ENCODE results near the gene PEX5L. TPM values are rescaled to one million over a fixed set of nuclear protein-coding genes. Genes with fewer than 3 reads are reported as not detected.

PEX5L gene
- total RNA-seq, 1 donor from 2014 or later, result under 0.01 TPM

- Histone ChIP-seq H3K36me3 (ENCODE audit: control insufficient read depth, insufficient read depth, low read length) (no peaks in the 10 kb centered on the region), H3K27me3 (ENCODE audit: control insufficient read depth, insufficient read depth, low read length) (peaks cover 2% of the 10 kb centered on the region), H3K4me3 (ENCODE audit: low read depth, low read length) (no peak overlapping the region)
- DNase-seq (ENCODE audit: low read depth) (no peak), FAIRE-seq (no peak)
- no peak for TF ChIP-seq CTCF (IDR thresholded peaks at IDR 0.05; ENCODE audit: insufficient read depth, low read length, severe bottlenecking)
Observed at GRCh38 chr3:179822296-179822695, 214.4 kb downstream of the PEX5L start.

- FAIRE-seq (no peak), DNase-seq (ENCODE audit: low read depth) (no peak)
- H3K4me3 ChIP-seq (ENCODE audit: low read depth, low read length), result no peak overlapping the region
- H3K36me3 ChIP-seq (ENCODE audit: control insufficient read depth, insufficient read depth, low read length), result no peaks in the 10 kb centered on the region
- TF ChIP-seq CTCF (IDR thresholded peaks at IDR 0.05; ENCODE audit: insufficient read depth, low read length, severe bottlenecking), result no peak
- H3K27me3 ChIP-seq (ENCODE audit: control insufficient read depth, insufficient read depth, low read length), result no peaks in the 10 kb centered on the region
Observed at GRCh38 chr3:179819379-179819778, 217.4 kb downstream of the PEX5L start.

DNA sequence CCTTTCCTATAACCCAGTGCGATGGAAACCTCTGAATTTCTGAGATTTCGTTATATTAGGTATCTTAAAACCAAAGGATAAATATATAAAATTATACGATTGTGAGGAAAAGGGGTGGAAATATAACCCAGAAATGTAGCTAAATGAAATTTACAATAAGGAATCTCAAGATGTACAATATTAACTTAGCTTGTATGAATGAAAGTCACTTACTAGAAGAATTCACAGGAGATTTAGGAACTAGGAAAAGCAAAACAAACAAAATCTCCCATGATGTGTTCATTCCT, 224.7 kb downstream of the PEX5L start:
- H3K27me3 ChIP-seq (ENCODE audit: control insufficient read depth, insufficient read depth, low read length), result no peaks in the 10 kb centered on the region
- no peaks in the 10 kb centered on the region for H3K36me3 ChIP-seq (ENCODE audit: control insufficient read depth, insufficient read depth, low read length)
- no peak overlapping the region for H3K4me3 ChIP-seq (ENCODE audit: low read depth, low read length)
- DNase-seq (ENCODE audit: low read depth) (no peak), FAIRE-seq (no peak)
- no peak for TF ChIP-seq CTCF (IDR thresholded peaks at IDR 0.05; ENCODE audit: insufficient read depth, low read length, severe bottlenecking)

DNA sequence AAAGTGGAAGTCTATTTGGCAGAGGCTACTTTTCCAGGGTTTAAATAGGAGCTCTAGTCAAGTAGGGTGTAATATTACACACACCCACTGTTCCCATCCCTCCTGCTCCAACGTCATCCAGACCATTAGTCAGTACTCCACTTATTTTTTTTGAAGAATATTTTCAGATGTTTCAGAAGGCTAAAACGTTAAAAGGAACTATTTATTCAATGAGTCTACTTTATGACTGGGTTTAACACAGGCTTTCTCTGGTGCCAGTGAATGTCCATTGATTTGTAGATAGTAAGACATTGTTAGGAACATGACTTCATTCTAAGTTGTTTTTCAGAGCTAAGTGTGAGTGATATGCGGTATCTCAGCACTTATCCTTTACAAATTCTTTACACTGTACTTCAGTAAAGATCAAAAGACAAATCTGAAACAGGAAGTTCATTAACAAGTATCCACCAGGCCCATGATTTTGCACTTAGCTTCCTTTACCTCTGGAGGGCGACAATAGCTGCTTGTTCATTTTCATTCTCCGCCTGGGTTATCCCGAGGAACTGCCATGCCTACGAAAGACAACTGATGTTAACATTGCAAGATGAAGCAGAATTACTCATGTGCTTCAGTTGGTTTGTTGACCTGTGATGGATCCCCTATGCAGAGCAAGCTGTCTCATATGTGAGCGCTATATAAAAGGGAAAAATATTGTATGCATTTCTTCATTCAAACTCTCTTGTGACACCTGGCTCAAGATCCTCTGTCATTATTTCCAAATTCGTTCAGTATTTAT, 225.2 kb downstream of the PEX5L start:
- H3K36me3 ChIP-seq (ENCODE audit: control insufficient read depth, insufficient read depth, low read length), result no peaks in the 10 kb centered on the region
- FAIRE-seq (peak; percentile 76), DNase-seq (ENCODE audit: low read depth) (peak; percentile 73)
- TF ChIP-seq CTCF (IDR thresholded peaks at IDR 0.05; ENCODE audit: insufficient read depth, low read length, severe bottlenecking), result peak; percentile 65
- no peak overlapping the region for H3K4me3 ChIP-seq (ENCODE audit: low read depth, low read length)
- H3K27me3 ChIP-seq (ENCODE audit: control insufficient read depth, insufficient read depth, low read length), result no peaks in the 10 kb centered on the region

DNA sequence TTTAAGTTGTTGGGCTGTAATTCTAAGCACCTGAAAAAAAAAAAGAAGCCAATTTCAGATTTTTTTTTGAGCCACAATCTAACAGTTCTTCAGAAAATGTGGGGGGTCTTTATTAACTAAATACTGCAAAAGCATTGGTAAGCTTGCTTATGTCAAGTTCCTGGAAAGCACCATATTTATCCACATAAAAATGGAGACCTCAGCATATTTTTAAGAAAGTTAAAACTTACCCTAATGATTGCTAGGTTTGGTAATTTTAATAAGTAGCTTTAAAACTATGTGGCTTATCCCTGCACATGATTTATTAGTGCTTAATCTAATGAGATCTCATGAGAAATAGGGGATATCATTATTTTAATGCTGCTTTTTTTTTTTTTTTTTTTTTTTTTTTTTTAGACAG, 227.1 kb downstream of the PEX5L start:
- no peak for TF ChIP-seq CTCF (IDR thresholded peaks at IDR 0.05; ENCODE audit: insufficient read depth, low read length, severe bottlenecking)
- no peaks in the 10 kb centered on the region for H3K27me3 ChIP-seq (ENCODE audit: control insufficient read depth, insufficient read depth, low read length)
- H3K4me3 ChIP-seq (ENCODE audit: low read depth, low read length), result no peak overlapping the region
- no peak for FAIRE-seq
- DNase-seq (ENCODE audit: low read depth), result no peak
- H3K36me3 ChIP-seq (ENCODE audit: control insufficient read depth, insufficient read depth, low read length), result no peaks in the 10 kb centered on the region

GRCh38 chr3:179807588-179807987, 229.1 kb downstream of the PEX5L start:
- H3K4me3 ChIP-seq (ENCODE audit: low read depth, low read length), result no peak overlapping the region
- FAIRE-seq (no peak), DNase-seq (ENCODE audit: low read depth) (no peak)
- no peak for TF ChIP-seq CTCF (IDR thresholded peaks at IDR 0.05; ENCODE audit: insufficient read depth, low read length, severe bottlenecking)
- no peaks in the 10 kb centered on the region for H3K36me3 ChIP-seq (ENCODE audit: control insufficient read depth, insufficient read depth, low read length)
- no peaks in the 10 kb centered on the region for H3K27me3 ChIP-seq (ENCODE audit: control insufficient read depth, insufficient read depth, low read length)

All from bronchial epithelial cell (primary cell).